ENCODE measurements around the gene HKDC1. TPM values are rescaled to one million over a fixed set of nuclear protein-coding genes. Genes with fewer than 3 reads are reported as not detected.

HKDC1 gene
- total RNA-seq, 2 experiments from 2014 or later = 0.40 TPM; not detected in 1

DNA sequence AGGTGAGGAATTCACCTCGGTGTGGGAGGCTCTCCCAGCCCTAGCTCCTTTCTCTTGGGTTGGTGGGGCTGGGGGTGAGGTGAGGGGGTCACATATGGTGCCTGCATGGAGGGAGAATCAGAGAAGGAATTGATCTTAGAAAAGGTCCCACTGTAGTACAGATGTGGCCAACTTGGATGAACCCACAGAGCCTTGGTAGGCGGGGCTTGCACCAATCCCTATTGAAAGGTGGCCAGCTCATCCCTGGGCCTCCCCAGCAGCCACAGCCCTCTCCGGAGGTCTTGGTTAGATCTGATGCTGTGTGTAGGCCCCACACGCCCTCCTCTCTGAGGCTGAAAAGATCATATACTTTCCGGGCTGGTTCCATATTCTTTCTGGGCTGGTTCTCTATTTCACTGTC, 19.0 kb downstream of the HKDC1 start:
- Mint-ChIP-seq H3K9me3 (no peaks in the 10 kb centered on the region), H3K36me3 (ENCODE audit: low read depth) (no peaks in the 10 kb centered on the region), H3K27me3 (no peaks in the 10 kb centered on the region), H3K4me1 (ENCODE audit: low read depth) (peaks cover 8% of the 10 kb centered on the region), H3K27ac (no peak overlapping the region), H3K4me3 (no peak overlapping the region)
- TF ChIP-seq, protein P1, sequence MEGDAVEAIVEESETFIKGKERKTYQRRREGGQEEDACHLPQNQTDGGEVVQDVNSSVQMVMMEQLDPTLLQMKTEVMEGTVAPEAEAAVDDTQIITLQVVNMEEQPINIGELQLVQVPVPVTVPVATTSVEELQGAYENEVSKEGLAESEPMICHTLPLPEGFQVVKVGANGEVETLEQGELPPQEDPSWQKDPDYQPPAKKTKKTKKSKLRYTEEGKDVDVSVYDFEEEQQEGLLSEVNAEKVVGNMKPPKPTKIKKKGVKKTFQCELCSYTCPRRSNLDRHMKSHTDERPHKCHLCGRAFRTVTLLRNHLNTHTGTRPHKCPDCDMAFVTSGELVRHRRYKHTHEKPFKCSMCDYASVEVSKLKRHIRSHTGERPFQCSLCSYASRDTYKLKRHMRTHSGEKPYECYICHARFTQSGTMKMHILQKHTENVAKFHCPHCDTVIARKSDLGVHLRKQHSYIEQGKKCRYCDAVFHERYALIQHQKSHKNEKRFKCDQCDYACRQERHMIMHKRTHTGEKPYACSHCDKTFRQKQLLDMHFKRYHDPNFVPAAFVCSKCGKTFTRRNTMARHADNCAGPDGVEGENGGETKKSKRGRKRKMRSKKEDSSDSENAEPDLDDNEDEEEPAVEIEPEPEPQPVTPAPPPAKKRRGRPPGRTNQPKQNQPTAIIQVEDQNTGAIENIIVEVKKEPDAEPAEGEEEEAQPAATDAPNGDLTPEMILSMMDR (IDR thresholded peaks at IDR 0.05) = no peak
- CTCF ChIA-PET = interaction anchor here (0.6 to 7.1 kb wide), 11 partner anchors 7 to 179 kb away, joined by 3 to 96 read pairs (median 4); no protein-coding TSS in a partner anchor
- ATAC-seq (no peak), DNase-seq (no peak)
- POLR2A ChIA-PET = no interaction called here
- intact Hi-C loops (cut with micrococcal nuclease) = loop anchor here (5.0 kb wide), 1 partner anchor 268 kb away; no protein-coding TSS in a partner anchor

DNA sequence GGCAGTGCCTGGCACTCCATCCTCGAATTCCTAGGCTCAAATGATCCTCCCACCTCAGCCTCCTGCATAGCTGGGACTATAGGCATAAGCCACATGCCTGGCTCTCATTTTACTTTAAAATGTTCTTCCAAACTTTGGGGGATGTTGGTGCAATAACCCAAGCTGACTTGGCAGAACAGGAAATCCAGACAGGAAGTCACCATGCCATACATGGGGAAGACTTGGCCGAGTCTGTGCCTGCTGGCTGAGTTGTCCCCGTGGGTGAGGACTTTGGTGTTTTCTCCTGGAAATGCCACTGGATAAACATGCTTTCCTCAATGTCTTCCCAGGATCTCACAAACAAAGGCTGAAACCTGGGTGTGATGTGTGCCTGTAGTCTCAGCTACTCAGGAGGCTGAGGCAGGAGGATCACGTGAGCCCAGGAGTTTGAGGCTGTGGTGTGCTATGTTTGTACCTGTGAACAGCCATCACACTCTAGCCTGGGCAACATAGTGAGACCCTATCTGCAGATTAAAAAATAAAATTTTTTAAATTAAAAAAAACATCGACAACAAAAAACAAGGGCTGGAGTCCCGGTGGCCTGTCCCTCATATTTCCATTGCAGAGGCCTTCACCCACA, 19.8 kb downstream of the HKDC1 start:
- H3K36me3 Mint-ChIP-seq (ENCODE audit: low read depth) = no peaks in the 10 kb centered on the region

DNA sequence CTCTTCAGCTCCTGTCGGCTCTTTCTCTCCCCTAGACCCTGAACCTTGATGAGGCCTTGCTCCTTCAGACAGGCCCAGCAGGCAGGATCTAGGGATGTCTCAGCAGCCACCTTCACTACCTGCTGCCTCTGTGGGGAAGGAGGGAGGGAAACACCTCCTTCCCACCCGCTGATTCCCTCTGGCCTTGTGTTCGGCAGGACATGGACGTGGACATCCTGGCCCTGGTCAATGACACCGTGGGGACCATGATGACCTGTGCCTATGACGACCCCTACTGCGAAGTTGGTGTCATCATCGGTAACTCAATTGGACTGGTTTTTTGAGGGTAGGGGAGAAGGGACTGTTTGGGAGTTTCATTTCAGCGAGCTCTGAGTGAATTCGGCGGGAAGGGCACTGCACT, 20.3 kb downstream of the HKDC1 start:
- ChIA-PET POLR2A (interaction anchor here (0.8 kb wide), 1 partner anchor 269 kb away, joined by 3 read pairs; no protein-coding TSS in a partner anchor), CTCF (interaction anchor here (1.9 to 7.1 kb wide), 3 partner anchors 18 to 167 kb away, joined by 7 to 96 read pairs (median 37); no protein-coding TSS in a partner anchor)
- H3K27me3 Mint-ChIP-seq = no peaks in the 10 kb centered on the region
- H3K4me3 Mint-ChIP-seq = no peak overlapping the region
- H3K4me1 Mint-ChIP-seq (ENCODE audit: low read depth) = peaks cover 8% of the 10 kb centered on the region
- no peaks in the 10 kb centered on the region for H3K9me3 Mint-ChIP-seq
- no peaks in the 10 kb centered on the region for H3K36me3 Mint-ChIP-seq (ENCODE audit: low read depth)
- DNase-seq (no peak), ATAC-seq (no peak)
- TF ChIP-seq, protein P1 (IDR thresholded peaks at IDR 0.05) = no peak
- H3K27ac Mint-ChIP-seq = no peak overlapping the region
- intact Hi-C loops (cut with micrococcal nuclease) = no loop called here

More for the DNA sequence above, 19.8 kb downstream of the HKDC1 start:
- peaks cover 8% of the 10 kb centered on the region for H3K4me1 Mint-ChIP-seq (ENCODE audit: low read depth)
- H3K27ac Mint-ChIP-seq = peak overlapping the region; percentile 7
- intact Hi-C loops (cut with micrococcal nuclease) = loop anchor here (5.0 kb wide), 1 partner anchor 267 kb away; no protein-coding TSS in a partner anchor
- H3K9me3 Mint-ChIP-seq = no peaks in the 10 kb centered on the region
- ChIA-PET POLR2A (interaction anchor here (0.8 kb wide), 1 partner anchor 269 kb away, joined by 3 read pairs; no protein-coding TSS in a partner anchor), CTCF (interaction anchor here (1.2 to 7.1 kb wide), 5 partner anchors 17 to 168 kb away, joined by 3 to 96 read pairs (median 7); no protein-coding TSS in a partner anchor)
- TF ChIP-seq, protein P1 (IDR thresholded peaks at IDR 0.05) = no peak
- H3K4me3 Mint-ChIP-seq = no peak overlapping the region
- no peak for DNase-seq
- no peak for ATAC-seq
- H3K27me3 Mint-ChIP-seq = no peaks in the 10 kb centered on the region

DNA sequence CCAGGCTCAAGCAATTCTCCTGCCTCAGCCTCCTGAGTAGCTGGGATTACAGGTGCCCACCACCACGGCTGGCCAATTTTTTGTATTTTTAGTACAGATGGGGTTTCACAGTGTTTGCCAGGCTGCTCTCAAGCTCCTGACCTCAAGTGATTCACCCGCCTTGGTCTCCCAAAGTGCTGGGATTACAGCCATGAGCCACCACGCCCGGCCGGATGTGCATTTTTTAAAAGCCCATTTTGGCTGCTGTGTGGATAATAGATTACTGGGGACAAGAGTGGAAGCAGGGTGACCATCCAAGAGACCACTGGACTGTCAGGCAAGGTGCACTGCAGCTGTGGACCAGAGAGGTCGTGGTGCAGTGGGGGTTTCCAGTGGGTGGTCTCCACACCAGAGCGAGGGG, 21.4 kb downstream of the HKDC1 start:
- ChIA-PET POLR2A (interaction anchor here (0.6 kb wide), 1 partner anchor 266 kb away, joined by 3 read pairs; no protein-coding TSS in a partner anchor), CTCF (interaction anchor here (1.1 to 1.3 kb wide), 2 partner anchors 14 to 151 kb away, joined by 3 to 5 read pairs; no protein-coding TSS in a partner anchor)

More for the DNA sequence above, 21.4 kb downstream of the HKDC1 start:
- Mint-ChIP-seq H3K36me3 (ENCODE audit: low read depth) (no peaks in the 10 kb centered on the region), H3K27ac (no peak overlapping the region), H3K9me3 (no peaks in the 10 kb centered on the region), H3K4me3 (no peak overlapping the region), H3K4me1 (ENCODE audit: low read depth) (peaks cover 8% of the 10 kb centered on the region), H3K27me3 (no peaks in the 10 kb centered on the region)
- intact Hi-C loops (cut with micrococcal nuclease) = no loop called here
- no peak for DNase-seq
- no peak for ATAC-seq
- TF ChIP-seq, protein P1 (IDR thresholded peaks at IDR 0.05) = no peak

Data from activated CD8-positive, alpha-beta T cell treated with anti-CD3 and anti-CD28 coated beads for 36 hours (primary cell).